GM18861 (cell line): Measurements from ENCODE around the gene ART1.

Experiments
- ATAC-seq: cut with Tn5 transposase; IDR thresholded peaks from one replicate; pipeline ENCODE4 v1.9.1; 2021; ENCODE audit not compliant: unreplicated experiment

Gene ART1

DNA sequence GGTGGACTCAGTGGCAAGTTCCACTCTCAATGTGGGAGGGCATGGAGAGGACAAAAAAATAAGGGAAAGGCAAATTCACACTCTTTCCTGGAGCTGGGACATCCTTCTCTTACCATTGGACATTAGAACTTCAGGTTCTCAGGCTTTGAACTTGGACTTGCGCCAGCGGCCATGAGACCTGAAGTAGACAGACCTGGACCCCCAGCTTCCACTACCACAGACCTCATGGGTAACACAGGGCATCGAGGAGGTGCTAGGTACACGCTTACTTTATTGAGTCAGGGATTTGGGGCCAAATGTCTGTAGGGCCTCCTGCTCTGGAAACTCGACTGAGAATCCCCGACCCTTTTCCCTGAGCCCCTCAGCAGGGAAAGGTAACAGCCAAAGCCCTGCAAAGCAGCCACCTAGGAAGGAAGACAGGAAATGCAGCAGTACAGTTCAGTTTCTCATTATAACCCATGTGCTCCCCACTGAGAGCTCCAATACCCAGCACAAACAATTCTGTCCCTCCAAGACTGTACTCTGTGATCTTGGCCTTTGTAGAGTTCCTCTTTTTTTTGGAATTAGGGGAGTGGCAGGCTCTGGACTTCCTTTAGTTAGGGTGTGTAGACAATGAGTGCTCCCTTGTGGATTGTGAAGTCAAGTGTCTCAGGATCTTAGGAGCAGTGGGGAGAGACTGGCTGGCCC lies 20.6 kb downstream of the ART1 start:
- no peak for ATAC-seq

DNA sequence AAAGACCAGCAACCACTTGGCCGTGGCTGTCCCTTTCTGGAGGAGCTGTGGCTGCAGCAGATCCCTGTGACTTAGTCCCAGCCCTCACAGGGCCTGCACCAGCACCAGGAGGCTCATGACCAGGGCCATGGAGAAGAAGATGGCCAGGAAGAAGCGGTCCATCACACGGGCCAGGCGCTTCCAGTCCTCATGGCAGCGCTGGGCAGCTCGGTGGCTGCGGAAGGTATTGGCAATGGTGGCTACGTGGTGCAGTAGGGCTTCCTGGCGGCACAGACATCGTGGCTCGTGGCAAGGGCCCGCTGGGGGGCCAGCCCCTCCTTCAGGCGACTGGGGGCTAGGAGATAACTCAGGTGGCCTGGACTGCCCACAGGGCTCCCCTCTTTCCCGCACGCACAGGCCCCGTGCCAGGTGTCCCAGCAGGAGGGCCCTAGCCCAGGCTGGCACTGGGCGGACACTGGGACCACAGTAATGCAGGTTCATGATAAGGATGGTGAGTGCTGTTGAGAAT lies 21.1 kb downstream of the ART1 start:
- ATAC-seq: no peak

GRCh38 chr11:3667149-3668035 lies 22.5 kb downstream of the ART1 start:
- no peak for ATAC-seq

- no peak for ATAC-seq
Measured at GRCh38 chr11:3669128-3669527, 24.2 kb downstream of the ART1 start.

GRCh38 chr11:3669742-3670183 lies 24.8 kb downstream of the ART1 start:
- ATAC-seq: no peak

DNA sequence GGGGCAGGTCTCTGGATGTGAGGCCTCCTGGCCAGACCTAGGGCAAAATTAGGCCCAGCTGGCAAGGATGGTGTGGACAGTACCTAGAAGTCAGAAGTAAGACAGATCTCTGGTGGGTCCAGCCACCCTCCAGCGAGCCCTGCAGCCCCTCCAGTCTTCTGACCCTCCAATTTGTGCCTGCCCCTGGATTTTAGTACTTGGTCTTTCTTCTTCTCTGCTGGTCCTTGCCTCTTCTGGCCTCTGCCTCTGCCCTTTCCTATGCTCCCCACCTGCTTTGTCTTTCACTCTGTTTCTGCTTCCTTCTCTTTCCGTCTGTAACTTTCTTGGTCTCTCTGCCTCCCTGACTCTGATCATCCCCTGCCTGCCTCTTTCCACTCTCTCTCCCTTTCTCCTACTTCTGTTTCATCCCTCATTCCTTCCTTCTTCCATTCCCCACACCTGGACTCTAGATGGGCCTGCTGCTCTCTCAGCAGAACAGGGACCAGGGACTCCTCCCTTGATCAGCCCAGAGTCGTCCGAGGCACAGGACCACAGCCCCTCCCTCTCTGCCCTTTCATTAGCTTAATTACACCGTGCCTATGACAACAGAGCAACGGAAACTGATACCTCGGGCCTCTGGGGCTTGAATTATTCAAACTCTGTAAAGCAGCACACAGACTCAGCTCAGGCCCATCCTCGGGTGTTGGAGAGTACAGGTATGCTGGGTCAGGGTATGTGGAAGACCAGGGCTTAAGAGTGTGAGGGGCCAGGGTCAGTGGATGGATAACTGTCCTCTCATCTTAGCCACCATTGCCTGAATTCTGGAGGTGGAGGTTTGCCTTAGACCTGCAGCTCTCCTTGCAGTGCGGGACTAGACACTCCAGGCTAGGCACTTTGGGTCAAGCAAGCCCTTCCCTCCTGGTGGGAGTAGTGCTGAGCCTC lies 26.7 kb downstream of the ART1 start, which contains the start of gene CHRNA10:
Gene CHRNA10 (minus strand): TSS at position 51 of the 921 bp plus-strand sequence. CDS start 72 bp downstream, outside the sequence.
- no peak for ATAC-seq

- ATAC-seq: no peak
Measured at GRCh38 chr11:3674189-3674588, 29.3 kb downstream of the ART1 start.

- ATAC-seq: no peak
Measured at GRCh38 chr11:3675971-3676370, 31.0 kb downstream of the ART1 start.

DNA sequence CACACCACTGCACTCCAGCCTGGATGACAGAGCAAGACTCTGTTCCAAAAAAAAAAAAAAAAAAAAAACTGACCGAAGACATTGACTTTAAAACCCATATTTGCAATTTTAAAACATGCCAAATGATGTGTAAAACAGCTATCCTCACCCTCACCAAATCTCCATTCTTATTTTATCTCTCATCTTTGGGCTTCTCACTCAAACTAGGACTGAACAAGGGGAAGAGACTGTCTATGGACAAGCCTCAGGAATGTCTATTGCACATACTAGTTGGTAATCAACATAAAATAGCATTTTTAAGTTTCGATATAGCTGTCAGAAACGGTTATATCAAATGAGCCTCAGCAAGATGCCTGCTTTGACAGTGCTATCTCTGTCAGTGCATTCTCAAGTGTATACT lies 34.1 kb downstream of the ART1 start:
- ATAC-seq: no peak

- ATAC-seq: no peak
Measured at GRCh38 chr11:3683039-3683438, 38.1 kb downstream of the ART1 start.

GRCh38 chr11:3684129-3684818 lies 39.3 kb downstream of the ART1 start:
- no peak for ATAC-seq

GRCh38 chr11:3684819-3685172 lies 39.9 kb downstream of the ART1 start:
- ATAC-seq: no peak

GRCh38 chr11:3685923-3686322 lies 41.0 kb downstream of the ART1 start:
- ATAC-seq: no peak

DNA sequence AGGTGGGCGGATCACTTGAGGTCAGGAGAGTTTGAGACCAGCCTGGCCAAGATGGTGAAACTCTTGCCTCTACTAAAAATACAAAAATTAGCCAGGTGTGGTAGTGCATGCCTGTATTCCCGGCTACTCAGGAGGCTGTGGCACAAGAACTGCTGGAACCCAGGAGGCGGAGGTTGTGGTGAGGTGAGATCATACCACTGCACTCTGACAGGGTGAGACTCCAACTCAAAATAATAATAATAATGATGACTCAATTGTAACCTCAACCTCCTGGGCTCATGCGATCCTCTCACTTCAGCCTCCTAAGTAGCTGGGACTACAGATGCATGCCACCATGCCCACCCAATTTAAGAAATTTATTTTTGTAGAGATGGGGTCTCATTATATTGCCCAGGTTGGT lies 41.8 kb downstream of the ART1 start:
- ATAC-seq: no peak

GRCh38 chr11:3700410-3700809 lies 55.5 kb downstream of the ART1 start:
- no peak for ATAC-seq

DNA sequence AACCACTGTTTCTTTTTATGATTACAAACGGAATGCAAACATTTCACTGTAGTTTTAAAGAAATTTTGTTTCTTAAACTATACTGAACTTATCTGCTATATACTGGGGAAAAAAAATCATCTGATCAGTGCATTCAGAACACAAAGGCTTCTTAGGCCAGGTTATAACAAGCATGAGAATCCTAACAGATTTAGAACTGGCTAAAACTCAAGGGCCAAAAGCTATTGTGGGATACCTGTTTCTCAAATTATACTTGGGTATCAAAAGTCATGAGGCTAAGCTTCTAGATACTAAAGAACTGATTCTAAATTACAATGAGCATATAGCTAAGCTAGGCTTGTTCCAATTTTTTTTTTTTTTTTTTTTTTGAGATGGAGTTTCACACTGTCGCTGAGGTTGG lies 56.0 kb downstream of the ART1 start:
- ATAC-seq: no peak

- no peak for ATAC-seq
Measured at GRCh38 chr11:3703383-3703782, 58.5 kb downstream of the ART1 start.

DNA sequence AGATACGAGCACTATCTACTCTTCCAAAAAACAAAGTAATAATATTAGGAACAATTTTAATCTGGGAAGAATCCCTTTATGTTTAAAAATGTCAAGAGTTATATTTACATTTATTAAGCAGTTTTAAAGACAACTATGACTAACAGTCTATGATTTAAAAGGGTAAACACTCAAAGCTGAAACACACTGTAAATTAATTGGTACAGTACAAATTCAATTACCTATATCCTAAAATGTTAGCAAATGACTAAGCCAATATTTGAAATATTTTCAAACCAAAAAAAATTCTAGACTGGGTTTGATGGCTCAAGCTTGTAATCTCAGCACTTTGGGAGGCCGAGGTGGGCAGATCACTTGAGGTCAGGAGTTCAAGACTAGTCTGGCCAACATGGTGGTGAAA lies 62.2 kb downstream of the ART1 start:
- ATAC-seq: no peak

GRCh38 chr11:3709977-3710376 lies 65.0 kb downstream of the ART1 start:
- ATAC-seq: no peak

DNA sequence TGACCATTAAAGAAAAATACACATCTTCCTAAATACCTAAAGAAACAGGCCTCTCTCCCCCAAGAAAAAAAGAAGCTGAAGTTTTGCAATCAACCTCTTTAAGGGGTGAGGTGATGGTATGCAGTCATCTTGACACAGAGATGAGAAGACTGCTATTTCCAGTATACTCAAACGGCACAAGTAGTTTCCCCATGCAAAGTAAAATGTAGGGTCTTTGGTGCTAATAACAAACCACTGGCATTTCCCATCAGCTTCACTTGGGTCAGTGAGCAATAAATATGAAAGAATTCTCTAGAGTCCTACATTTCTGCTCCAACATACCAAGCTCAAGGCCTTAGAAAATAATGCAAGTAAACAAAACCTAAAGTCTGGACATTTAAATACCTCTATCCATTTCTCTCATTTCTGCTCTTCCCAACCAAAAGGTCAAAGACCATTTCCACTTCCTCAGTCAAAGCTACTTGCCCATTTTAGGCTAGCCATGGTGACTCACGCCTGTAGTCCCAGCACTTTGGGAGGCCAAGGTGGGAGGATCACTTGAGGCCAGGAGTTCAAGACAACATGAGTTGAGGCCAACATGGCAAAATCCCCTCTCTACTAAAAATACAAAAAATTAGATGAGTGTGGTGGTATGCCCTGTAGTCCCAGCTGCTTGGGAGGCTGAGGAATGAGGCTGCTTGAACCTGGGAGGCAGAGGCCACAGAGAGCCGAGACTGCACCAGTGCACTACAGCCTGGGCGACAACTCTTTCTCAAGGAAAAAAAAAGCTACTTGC lies 65.7 kb downstream of the ART1 start:
- no peak for ATAC-seq
